HepG2 (cell line): ENCODE data around the gene MARCHF9. TPM values are rescaled to one million over a fixed set of nuclear protein-coding genes. Genes with fewer than 3 reads are reported as not detected.
A peak's percentile ranks its signal among the peaks of the same experiment; 100 is the strongest.

Experiments
- DNMT1 ChIP-seq: sonication (generic); formaldehyde crosslinking; IDR thresholded peaks from 2 replicates; pipeline ENCODE4 v1.5.1; 2020; ENCODE audit warnings: mild to moderate bottlenecking, missing genetic modification reagents
- ELF3 ChIP-seq: IDR thresholded peaks from 2 replicates; pipeline ENCODE4 v1.6.1; 2016; ENCODE audit warnings: missing genetic modification reagents, missing compliant biosample characterization
- ONECUT2 ChIP-seq: sonication (generic); formaldehyde crosslinking; IDR thresholded peaks from 2 replicates; pipeline ENCODE4 v1.4.0; 2020; ENCODE audit warnings: missing genetic modification reagents
- ZNF333 ChIP-seq: sonication (generic); formaldehyde crosslinking; IDR thresholded peaks from 2 replicates; pipeline ENCODE4 v1.4.0; 2020; ENCODE audit warnings: mild to moderate bottlenecking, missing genetic modification reagents, borderline replicate concordance
- ZNF446 ChIP-seq: sonication (generic); formaldehyde crosslinking; IDR thresholded peaks from 2 replicates; pipeline ENCODE4 v1.5.0; 2020; ENCODE audit warnings: mild to moderate bottlenecking, missing genetic modification reagents
- ZNF772 ChIP-seq: sonication (generic); formaldehyde crosslinking; IDR thresholded peaks from 2 replicates; pipeline ENCODE4 v1.5.0; 2020; ENCODE audit warnings: mild to moderate bottlenecking, missing genetic modification reagents
- ZSCAN29 ChIP-seq: sonication (generic); formaldehyde crosslinking; conservative IDR thresholded peaks from 2 replicates; pipeline ENCODE4 v1.4.0; 2020; ENCODE audit warnings: mild to moderate bottlenecking, missing genetic modification reagents
- polyA plus RNA-seq, 8 experiments: library from polyadenylated mRNA; depleted of rRNA in 3 of 8; stranded (reverse) in 7 of 8; unstranded in 1 of 8; fragments of >200 nt; fragmentation: Illumina TruSeq in 4 of 8; extraction: Trizol in 4 of 8; gene quantifications; 2 replicates each; pipeline versions ENCODE4 v1.2.1 to v1.2.3, GENCODE V29; 2011 to 2016; ENCODE audit warnings: low read depth in 4 of 8, missing spikeins in 1 of 8, mixed read lengths in 1 of 8; ENCODE audit not compliant: insufficient read depth in 1 of 8
- total RNA-seq, 5 experiments: library from RNA; depleted of rRNA; stranded (reverse); fragments of >200 nt; fragmentation: Illumina TruSeq; extraction: Trizol; gene quantifications; 2 replicates each; pipeline ENCODE4 v1.2.3, GENCODE V29; 2016; ENCODE audit warnings: low read depth in 1 of 5
- TF ChIP-seq, protein P1 (sequence below): sonication (generic); formaldehyde crosslinking; IDR thresholded peaks from 2 replicates; pipeline ENCODE4 v1.4.0; 2020; ENCODE audit warnings: missing genetic modification reagents
- TF ChIP-seq, protein P2 (sequence below): sonication (generic); formaldehyde crosslinking; IDR thresholded peaks from 2 replicates; pipeline ENCODE4 v1.4.0; 2020; ENCODE audit warnings: low read depth, missing genetic modification reagents
- TF ChIP-seq, protein P3 (sequence below): sonication (generic); formaldehyde crosslinking; IDR thresholded peaks from 2 replicates; pipeline ENCODE4 v1.5.1; 2020; ENCODE audit warnings: missing genetic modification reagents, mild to moderate bottlenecking, borderline replicate concordance

MARCHF9 gene
- total and polyA plus RNA-seq, 2 of the 13 experiments (the other 11 are each of a cell fraction or from before 2014, with no cell fraction given), result 5.7 to 9.6 TPM

DNA sequence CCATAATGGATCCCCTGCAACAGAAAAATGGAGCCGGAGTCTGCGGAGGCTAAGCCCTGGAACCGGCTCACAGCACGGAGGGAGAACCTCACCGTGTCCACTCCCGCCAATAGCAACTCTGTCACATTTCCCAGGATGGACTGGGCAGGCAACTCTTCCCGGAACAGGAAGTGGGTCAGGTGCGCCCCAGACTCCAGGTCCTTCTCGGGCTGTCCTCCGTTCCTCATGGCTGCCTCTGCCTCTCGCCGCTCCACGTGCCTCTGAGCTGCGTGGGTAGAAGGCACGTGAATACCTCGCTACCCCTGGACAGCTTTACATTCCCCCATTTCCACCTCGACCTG lies 9.7 kb downstream of the MARCHF9 start (continued):
- TF ChIP-seq, protein P1, sequence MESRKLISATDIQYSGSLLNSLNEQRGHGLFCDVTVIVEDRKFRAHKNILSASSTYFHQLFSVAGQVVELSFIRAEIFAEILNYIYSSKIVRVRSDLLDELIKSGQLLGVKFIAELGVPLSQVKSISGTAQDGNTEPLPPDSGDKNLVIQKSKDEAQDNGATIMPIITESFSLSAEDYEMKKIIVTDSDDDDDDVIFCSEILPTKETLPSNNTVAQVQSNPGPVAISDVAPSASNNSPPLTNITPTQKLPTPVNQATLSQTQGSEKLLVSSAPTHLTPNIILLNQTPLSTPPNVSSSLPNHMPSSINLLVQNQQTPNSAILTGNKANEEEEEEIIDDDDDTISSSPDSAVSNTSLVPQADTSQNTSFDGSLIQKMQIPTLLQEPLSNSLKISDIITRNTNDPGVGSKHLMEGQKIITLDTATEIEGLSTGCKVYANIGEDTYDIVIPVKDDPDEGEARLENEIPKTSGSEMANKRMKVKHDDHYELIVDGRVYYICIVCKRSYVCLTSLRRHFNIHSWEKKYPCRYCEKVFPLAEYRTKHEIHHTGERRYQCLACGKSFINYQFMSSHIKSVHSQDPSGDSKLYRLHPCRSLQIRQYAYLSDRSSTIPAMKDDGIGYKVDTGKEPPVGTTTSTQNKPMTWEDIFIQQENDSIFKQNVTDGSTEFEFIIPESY (CRISPR knock-in tag), result peak; percentile 53; the same call in 1 of the 2 replicates
- TF ChIP-seq ZNF772 (CRISPR knock-in tag) (0 out of 2 replicates have a peak, but pooled peaks have one; percentile 39), ZSCAN29 (CRISPR knock-in tag) (no peak), ZNF333 (CRISPR knock-in tag) (0 out of 2 replicates have a peak, but pooled peaks have one; percentile 24), ZNF446 (CRISPR knock-in tag) (no peak; the same call in 1 of the 2 replicates), DNMT1 (0 out of 2 replicates have a peak, but pooled peaks have one; percentile 21), ONECUT2 (CRISPR knock-in tag) (no peak), ELF3 (no peak)
- TF ChIP-seq, protein P2, sequence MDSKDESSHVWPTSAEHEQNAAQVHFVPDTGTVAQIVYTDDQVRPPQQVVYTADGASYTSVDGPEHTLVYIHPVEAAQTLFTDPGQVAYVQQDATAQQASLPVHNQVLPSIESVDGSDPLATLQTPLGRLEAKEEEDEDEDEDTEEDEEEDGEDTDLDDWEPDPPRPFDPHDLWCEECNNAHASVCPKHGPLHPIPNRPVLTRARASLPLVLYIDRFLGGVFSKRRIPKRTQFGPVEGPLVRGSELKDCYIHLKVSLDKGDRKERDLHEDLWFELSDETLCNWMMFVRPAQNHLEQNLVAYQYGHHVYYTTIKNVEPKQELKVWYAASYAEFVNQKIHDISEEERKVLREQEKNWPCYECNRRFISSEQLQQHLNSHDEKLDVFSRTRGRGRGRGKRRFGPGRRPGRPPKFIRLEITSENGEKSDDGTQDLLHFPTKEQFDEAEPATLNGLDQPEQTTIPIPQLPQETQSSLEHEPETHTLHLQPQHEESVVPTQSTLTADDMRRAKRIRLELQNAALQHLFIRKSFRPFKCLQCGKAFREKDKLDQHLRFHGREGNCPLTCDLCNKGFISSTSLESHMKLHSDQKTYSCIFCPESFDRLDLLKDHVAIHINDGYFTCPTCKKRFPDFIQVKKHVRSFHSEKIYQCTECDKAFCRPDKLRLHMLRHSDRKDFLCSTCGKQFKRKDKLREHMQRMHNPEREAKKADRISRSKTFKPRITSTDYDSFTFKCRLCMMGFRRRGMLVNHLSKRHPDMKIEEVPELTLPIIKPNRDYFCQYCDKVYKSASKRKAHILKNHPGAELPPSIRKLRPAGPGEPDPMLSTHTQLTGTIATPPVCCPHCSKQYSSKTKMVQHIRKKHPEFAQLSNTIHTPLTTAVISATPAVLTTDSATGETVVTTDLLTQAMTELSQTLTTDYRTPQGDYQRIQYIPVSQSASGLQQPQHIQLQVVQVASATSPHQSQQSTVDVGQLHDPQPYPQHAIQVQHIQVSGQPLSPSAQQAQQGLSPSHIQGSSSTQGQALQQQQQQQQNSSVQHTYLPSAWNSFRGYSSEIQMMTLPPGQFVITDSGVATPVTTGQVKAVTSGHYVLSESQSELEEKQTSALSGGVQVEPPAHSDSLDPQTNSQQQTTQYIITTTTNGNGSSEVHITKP (CRISPR knock-in tag), result no peak
- TF ChIP-seq, protein P3, sequence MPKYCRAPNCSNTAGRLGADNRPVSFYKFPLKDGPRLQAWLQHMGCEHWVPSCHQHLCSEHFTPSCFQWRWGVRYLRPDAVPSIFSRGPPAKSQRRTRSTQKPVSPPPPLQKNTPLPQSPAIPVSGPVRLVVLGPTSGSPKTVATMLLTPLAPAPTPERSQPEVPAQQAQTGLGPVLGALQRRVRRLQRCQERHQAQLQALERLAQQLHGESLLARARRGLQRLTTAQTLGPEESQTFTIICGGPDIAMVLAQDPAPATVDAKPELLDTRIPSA (CRISPR knock-in tag), result no peak
